GM19351 (cell line): Measurements from ENCODE around the gene SLC35F2.
"Not testable (repeated sequence)": the region's sequence is repeated elsewhere in the genome, so short reads cannot be mapped to it uniquely, and the experiment has no call there.

Experiments used
- ATAC-seq: cut with Tn5 transposase; IDR thresholded peaks from one replicate; pipeline ENCODE4 v1.9.1; 2021; ENCODE audit warnings: mild to moderate bottlenecking, moderate library complexity; ENCODE audit not compliant: unreplicated experiment

SLC35F2 gene

DNA sequence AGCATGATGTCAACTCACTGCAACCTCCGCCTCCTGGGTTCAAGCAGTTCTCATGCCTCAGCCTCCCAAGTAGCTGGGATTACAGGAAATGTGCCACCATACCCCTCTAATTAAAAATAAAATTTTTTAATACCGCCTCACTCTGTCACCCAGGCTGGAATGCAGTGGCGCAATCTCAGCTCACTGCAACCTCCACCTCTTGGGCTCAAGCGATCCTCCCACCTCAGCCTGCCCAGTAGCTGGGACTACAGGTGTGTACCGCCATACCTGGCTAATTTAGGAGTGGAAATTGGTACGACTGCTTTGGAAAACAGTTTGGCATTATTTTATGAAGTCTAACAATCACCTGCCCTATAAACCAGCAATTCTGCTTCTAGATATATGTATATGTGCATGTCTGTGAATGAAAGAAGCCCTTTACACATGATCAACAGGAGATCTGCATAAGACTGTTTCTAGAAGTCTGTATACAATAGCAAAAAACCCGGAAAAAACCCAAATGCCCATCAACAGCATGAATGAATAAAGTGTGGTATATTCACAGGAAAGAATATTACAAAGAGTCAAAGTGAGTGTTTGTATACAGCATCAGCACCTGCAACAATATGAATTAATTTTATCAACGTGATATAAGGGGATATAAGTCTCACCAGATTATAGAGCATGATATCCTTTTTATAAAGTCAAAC lies 16.0 kb downstream of the SLC35F2 start:
- ATAC-seq = no peak

- peak; percentile 15 for ATAC-seq
Observed at GRCh38 chr11:107840129-107840484, 18.5 kb downstream of the SLC35F2 start.

GRCh38 chr11:107836851-107837250 lies 21.7 kb downstream of the SLC35F2 start:
- no peak for ATAC-seq

DNA sequence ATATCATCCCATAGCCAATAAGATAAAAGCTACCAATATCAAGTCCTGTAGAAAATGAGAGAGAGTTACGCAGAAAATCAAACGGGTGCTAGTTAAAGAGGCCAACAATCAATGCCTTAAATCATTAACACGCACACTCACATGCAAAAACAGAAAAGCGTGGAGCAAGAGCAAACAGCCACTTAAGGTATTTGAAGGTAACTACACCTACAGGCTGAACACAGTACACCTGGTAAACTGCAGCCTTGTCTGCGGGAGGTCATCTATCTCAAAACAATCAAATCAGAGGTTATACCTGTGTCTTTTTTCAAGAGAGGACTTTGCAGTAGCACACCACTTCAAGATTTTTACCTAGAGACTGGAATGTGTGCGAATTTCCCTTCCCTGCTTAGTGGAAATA lies 23.6 kb downstream of the SLC35F2 start:
- ATAC-seq = no peak

- ATAC-seq = not testable (repeated sequence)
Observed at GRCh38 chr11:107833926-107834325, 24.7 kb downstream of the SLC35F2 start.

DNA sequence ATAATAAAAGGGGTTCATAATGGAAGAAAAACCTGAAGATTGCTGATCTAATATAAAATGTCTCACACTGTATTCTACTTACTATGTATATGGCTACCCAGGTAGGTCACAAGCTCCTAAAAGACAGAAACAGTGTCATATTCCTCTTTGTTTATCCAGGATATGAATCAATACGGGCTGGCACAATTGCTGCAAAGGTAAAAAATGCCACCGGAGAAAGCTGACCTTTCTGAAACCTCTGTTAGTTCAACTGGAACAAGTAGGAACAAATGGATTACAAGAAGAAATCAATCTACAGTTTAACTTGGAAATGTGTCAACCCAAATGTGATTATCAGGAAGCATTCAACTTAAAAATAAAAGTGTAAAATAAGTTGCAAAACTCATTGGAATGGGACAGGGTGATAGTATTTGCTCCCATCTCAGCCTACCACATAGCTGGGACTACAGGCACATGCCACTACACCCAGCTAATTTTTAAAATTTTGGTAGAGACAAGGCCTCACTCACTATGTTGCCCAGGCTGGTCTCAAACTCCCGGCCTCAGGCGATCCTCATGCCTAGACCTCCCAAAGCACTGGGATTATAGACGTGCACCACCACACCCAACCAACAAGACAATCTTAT lies 27.6 kb downstream of the SLC35F2 start:
- ATAC-seq = no peak

GRCh38 chr11:107827041-107827440 lies 31.5 kb downstream of the SLC35F2 start:
- ATAC-seq = no peak

- ATAC-seq = no peak
Observed at GRCh38 chr11:107825875-107826274, 32.7 kb downstream of the SLC35F2 start.

GRCh38 chr11:107824668-107825369 lies 33.8 kb downstream of the SLC35F2 start:
- ATAC-seq = no peak

DNA sequence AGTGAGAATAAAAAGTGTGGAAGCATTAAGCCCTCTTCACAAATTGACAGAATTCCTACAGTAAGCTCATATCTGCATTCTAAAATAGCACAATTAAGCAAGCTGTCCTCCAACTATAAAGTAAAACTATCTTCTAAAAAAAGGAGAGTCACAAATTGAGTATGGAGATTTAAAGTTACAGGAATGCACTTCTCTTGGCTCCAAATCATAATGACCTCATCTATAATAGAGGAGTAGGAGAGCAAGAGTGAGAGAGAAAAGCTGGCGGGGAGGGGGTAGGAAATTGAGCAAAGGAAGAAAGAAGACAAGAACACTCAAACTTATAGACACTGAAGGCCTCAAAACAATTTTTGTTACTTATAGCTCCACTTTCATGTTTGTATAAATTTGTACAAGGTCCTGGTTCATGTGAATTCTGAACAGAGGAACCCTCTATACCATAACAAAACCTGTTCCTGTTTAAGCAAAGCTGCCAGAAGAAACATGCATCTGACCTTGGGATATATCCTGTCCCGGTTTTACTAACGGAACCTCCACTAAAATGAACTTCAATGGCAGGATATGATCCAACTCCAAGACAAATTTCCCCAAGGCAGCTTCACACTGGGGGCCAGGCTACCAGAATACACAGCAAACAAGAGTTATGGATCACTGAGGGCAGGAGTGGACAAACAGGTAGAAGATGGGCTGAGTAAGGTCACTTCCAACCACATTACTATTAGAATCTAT lies 37.2 kb downstream of the SLC35F2 start:
- no peak for ATAC-seq

GRCh38 chr11:107819361-107820014 lies 39.1 kb downstream of the SLC35F2 start:
- peak; percentile 54 for ATAC-seq

- no peak for ATAC-seq
Observed at GRCh38 chr11:107818491-107818890, 40.1 kb downstream of the SLC35F2 start.

DNA sequence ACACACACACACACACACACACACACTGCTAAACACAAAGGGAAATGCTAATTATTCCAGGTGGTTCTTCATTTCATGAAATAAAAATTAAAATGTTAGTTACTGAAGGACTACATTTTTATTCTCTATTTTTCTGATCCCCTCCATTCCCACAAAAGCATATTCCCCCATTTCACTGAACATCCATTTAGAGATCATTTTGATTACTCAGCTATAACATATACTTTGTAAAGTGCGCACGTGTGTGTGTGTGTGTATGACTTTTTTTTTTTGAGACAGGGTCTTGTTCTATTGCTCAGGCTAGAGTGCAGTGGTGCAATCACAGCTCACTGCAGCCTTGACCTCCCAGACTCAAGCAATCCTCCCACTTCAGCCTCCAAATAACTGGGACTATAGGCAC lies 42.6 kb downstream of the SLC35F2 start:
- no peak for ATAC-seq

DNA sequence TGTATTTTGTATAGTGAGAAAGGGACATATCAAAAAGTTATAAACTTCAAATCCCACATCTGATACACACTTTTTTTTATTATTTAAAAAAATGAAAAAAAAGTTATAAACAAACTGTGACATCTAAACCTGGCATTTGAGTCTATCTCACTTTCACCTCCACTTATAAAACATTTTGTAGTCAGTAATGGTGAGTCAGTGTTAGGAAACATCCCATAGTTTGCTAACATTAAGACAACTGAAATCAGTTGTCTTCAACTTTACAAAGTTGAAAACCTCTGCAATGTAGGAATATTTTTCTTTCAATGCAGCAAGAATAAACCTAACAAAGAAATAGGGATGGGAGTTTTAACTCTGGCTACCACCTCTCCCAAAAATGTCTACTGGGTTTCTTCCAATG lies 47.7 kb downstream of the SLC35F2 start:
- ATAC-seq = no peak

DNA sequence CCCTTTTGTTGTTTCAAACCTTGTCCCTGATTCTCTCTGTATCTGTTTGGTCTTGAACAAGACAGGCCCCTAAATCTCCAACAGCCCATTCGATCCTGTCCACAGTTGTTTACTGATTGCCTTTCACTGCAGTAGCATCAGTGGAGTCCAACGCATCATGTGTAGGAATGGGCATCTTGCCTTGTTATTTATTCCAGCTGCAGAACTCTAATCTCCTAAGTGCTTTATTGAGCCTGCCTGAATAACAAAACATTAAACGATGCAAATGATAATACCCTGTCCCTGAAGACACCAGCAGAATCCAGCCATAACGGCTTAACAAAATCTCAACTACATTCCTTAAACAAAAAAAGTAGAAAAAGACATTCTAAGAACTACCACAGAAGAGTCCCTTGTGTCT lies 50.1 kb downstream of the SLC35F2 start:
- ATAC-seq = no peak

DNA sequence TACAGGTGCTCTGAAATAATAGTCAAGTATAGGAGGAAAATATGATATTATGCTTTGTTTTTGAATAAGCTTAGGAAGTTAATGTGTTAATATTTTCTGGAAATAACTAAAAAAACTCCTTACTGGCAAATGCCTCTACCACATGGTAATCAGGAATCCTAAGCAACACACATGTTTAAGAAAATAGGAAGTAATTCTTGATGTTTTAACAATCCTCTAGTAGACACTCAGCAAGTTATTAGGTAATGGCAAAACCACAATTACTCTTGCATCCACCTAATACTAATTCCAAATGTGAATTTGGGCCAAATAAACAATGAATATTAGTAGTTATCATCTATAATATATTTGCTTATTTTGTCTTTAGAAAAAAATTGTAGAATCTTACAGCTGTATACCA lies 53.6 kb downstream of the SLC35F2 start:
- ATAC-seq = no peak

DNA sequence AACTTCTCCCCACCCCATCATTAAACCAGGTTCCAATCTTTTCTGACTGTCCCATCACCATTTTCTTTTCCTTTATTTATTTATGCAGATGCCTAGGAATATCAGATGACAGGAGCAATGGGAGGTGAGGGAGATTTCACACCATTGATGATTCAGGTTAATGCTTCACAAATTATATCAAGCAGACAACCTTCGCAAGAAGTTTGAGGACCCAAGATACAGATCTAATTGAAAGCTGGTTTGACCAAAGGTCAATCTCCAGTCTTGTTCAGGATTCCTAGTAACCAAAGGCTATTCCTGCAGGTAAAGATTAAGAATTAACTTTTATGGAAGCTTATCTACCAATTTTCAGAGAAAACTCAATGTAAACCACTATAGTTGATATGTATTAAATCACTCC lies 54.4 kb downstream of the SLC35F2 start:
- ATAC-seq = no peak

GRCh38 chr11:107801641-107802040 lies 56.9 kb downstream of the SLC35F2 start:
- ATAC-seq = no peak

DNA sequence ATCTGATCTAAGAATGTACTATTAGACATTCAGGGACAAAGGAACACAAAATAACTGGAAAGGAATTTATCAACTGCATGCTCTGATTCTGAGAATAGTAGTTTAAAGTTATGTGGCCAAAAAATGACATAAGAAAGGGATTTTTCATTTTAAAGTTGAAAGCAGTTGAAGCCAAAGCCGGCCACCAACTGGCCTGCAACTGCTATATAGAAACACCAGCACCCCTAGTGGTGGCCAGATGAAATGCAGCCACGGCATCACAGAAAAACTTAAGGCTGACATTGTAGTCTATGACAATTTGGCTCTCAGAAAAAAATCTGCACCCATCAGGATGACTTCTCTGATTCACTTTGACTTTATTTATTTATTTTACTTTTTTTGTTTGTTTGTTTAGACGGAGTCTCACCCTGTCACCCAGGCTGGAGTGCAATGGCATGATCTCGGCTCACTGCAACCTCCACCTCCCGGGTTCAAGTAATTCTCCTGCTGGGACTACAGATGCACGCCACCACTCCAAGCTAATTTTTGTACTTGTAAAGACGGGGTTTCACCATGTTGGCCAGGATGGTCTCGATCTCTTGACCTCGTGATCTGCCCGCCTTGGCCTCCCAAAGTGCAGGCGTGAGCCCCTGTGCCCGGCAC lies 59.2 kb downstream of the SLC35F2 start:
- ATAC-seq = peak; percentile 92

DNA sequence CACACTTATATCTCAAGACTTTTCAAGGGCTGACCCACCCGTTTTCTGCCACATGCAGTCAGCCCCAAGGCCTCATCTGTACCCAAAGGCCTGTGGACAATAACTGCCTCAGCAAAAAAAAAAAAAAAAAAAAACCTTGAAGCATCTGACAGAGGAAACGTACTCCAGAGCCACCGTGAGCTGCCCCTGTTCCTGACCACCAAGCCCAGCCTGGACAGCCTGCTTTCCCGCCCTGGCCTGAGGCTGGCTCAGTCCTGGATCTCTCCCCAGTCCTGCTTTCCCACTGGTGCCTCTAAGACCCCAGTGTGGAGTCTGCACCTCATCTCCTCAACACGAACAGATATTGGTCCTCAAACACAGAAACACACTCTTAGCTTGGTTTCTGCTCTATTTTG lies 66.5 kb downstream of the SLC35F2 start:
- no peak for ATAC-seq
